GM18498 (cell line): ENCODE data around the gene PDHB.

ENCODE experiments used
- ATAC-seq: cut with Tn5 transposase; IDR thresholded peaks from one replicate; pipeline ENCODE4 v1.9.1; 2021; ENCODE audit warnings: mild to moderate bottlenecking, moderate library complexity; ENCODE audit not compliant: unreplicated experiment

The PDHB gene

DNA sequence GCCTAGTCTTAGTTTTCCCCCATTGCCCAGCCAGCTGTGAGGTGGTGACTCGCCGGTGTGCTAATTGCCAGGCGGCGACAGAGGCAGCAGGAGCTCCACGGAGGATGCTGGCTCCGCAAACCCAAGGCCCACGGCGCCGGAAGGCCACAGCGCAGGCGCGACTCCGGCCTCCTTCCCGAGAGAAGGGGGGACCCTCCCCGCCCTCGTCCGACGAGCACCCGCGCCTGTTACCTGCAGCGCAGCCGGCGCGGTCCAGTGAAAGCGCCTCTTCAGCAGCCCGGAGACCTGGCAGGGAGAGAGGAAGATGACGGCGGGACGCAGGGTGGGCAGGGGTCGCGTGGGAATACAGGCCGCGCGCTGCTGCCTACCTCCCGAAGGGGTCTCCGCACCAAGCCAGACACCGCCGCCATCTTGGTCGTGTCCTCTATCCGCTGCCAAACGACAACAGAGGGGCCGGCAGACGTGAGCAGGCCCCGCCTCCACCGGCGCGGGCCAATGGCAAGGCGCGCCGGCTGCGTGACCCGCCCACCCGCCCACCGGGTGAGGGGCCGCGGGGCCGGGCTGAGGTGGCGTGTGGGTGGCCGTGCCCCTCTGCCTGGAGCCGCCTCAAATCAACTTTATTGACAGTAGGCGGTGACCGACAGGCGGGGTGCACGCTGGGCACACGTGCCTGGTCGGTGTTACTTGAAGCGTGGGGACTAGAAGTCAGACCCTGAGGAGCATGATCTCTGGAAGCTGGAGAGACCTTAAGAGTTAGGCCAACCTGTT, at the start of gene PDHB:
PDHB (minus strand) TSS at position 433 of the 768 bp plus-strand sequence; CDS start at position 410, 23 bp downstream.
- peak; percentile 95 for ATAC-seq

DNA sequence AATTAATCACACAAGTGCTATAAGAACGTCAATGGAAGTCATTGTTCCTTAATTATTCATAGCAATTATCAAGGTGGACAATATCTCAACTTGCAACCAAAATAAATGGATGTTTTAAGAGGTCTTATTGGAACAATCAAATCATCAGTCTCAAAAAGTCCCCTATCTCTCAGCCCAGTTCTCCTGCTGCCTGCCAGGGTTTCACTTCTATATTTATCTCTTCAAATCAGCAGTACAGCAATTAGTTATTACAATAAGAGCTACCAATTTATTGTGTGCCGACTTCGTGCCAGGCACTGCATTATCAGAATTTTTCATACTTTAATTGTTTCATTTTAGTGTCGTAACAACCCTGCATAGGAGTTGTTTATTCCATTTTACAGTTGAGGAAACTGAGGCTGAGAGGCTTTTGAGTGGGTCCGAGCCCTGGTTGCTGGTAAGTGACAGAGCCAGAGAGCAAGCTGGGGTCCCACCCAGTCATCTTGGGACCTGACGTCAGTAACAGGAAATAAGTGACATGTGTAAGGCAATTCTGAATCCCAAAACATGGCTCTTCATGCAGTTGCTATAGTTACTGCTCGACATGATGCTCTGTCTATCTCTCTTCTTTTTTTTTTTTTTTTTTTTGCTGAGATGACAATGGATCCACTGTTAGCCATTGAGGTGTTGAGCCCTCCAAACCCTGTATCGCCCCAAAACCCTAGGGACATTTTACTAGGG, 49.4 kb upstream of the PDHB start:
- ATAC-seq, result no peak

DNA sequence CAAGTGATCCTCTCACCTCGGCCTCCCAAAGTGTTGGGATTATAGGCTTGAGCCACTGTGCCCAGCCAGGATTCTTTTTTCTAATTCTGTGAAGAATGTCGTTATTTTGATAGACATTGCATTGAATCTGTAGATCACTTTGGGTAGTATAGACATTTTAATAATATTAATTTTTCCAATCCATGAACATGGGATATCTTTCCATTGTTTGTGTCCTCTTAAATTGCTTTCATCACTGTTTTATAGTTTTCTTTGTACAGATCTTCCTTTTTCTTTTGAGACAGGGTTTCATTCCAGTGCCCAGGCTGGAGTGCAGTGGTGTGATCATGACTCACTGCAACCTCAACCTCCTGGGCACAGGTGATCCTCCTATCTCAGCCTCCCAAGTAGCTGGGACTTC, 46.7 kb upstream of the PDHB start:
- ATAC-seq, result no peak

DNA sequence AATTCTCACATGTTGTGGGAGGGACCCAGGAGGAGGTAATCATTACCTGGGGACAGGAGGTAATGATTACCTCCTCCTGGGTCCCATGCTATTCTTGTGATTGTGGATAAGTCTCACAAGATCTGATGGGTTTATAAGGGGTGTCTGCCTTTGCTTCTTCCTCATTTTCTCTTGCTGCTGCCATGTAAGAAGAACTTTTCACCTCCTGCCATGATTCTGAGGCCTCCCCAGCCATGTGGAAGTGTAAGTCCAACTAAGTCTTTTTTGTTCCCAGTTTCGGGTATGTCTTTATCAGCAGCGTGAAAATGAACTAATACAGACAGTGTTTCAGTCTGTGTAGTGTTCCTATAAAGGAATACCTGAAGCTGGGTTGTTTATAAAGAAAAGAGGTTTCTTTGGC, 45.1 kb upstream of the PDHB start:
- ATAC-seq, result no peak

DNA sequence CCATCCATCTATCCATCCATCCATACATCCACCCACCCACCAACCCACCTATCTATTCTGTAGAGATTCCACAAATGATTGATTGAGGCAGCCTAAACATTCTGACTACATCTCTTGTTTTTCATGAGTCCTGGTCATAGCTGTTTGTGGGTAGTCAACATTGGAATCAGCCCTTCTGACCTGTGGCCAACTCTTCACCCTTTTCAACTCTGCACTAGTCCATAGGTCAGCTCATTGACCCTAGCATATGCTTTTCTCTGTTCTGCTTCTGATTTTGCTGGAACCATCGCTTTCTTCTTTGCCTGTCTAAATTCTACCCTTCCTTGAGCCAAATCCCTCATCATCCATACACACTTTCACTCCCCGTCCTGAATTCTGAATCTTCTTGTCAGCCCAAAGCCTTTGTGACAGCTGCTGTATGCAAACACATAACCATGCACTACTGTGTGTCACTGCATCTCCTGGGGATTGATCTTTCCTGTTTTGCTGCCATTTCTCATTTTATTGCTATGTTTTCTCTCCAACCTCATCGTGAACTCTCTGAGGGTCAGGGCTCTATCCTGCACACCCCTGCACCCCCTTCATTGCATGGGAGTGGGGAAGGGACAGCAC, 41.4 kb upstream of the PDHB start:
- no peak for ATAC-seq

DNA sequence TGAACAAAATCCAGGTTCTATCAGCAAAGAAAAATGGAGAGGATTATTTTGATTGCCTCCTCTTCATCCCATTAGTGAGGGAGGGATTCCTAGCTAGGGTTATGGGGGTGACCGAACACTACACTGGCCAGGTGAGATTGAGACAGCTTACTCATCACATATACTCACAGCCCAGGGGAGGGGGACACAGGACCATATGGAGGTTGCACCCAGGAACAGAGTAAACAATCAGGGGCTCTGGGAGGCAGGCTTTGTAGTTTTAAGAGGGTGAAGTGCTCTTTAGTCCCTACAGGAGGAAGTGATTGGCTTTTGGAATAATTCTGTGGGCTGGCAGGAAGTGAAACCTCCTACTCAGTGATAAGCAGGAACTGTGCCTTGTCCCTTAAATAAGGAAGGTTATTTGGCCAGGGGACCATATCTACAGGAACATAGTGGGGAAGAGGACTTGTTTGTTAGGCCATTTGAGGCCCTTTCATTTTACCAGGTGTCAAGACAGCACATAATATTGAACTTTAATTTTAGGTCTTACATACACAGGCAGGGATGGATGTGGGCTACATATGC, 40.8 kb upstream of the PDHB start:
- ATAC-seq, result no peak

DNA sequence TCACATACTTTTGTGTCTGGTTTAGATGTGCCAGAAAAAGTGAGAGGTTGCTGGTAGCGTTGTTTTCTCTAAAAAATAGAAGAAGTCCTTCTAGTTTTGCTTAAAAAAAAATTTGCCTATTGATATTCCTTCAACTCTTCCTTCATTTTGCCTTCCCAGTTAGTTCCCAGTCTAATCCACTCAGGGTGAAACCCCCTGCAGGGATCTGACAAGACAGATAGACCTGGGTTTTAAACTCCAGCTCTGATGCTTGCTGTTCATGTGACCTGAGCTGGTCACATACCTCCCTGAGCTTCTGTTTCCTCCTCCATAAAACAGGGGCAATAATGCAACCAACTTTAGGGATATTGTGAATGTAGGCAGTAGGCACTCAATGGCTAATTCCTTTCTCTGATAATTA, 39.6 kb upstream of the PDHB start:
- ATAC-seq, result no peak

DNA sequence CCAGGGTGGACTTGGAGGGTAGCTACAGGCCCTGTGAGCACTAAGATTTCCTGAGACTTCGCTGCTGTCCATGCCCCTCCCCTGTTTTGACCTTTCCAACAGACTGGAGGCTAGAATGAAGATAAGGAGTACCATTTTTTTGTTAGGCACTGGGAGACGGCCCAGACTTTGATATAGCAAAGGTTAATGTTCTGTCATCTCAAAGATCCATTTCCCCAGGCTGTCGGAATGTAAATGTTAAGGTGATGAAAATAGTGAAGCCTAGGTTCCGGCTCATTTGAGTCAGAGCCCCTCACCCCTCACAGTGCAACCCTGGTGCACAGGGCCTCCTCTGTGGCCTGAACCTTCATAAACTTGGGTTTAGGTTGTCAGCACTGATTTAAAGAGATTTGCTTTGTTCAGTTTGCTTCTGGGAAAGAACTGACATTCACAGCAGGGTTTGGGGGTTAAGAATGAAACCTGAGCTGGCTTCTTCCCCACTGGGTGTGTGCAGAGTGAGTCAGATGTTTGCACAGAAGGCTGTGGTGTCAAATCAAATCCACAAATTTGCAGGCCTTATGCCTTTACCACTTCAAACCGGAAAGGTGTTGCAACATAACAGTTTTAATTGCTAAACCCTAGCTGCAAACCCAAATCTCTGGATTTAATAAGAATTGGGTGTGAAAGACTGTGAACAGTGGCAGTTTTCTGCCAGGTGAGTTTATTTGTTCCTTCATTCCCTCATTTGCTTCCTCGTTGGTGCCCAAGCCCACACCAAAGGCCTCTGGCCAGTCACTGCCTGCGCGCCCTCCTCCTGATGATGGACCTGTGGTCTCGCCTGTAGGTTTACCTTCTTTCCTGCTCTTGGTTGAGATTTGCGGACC, 37.6 kb upstream of the PDHB start:
- no peak for ATAC-seq

DNA sequence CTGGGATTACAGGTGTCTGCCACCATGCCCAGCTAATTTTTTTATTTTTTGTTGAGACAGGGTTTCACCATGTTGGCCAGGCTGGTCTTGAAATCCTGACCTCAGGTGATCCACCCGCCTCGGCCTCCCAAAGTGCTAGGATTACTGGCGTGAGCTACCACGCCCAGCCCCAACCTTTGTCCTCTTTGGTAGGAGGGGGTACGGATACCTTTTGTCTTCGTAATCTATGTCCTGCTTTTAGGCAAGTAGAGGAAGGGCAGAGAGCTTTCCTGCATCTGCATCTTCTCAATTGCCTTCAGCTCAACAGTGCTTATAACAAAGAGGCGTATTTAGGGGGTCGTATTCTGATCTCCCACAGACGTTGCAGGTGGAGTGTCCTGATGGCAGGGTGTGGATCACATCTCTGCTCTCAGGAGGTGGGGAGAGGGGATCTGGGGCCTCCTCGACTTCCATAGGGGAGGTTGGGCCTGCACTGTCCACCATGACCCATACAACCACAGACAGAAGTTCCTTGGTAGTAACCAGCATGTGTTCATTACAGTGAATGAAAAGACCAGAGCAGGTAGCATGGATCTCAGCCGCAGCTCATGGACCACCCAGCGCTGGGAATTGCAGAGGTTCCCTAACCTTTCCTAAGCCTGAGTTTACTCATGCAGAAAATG, 36.9 kb upstream of the PDHB start:
- ATAC-seq, result no peak

DNA sequence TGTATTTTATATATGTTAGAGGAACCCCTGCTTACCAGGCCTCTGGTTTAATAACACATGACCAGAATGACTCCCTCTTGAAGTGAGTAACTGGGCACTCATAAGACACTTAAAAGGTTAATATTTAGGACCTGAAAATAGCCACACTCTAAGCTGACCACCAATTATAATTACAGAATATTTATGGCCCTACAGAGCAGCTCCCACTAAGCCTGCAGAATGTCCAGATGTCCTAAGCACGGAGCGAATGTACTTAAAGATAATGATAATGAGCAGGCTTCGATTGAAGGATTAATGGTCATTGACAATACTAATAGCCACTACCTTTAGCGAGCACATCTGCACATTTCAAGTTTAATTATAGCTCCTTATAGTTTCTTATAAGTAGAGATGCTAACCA, 35.5 kb upstream of the PDHB start:
- ATAC-seq, result no peak

DNA sequence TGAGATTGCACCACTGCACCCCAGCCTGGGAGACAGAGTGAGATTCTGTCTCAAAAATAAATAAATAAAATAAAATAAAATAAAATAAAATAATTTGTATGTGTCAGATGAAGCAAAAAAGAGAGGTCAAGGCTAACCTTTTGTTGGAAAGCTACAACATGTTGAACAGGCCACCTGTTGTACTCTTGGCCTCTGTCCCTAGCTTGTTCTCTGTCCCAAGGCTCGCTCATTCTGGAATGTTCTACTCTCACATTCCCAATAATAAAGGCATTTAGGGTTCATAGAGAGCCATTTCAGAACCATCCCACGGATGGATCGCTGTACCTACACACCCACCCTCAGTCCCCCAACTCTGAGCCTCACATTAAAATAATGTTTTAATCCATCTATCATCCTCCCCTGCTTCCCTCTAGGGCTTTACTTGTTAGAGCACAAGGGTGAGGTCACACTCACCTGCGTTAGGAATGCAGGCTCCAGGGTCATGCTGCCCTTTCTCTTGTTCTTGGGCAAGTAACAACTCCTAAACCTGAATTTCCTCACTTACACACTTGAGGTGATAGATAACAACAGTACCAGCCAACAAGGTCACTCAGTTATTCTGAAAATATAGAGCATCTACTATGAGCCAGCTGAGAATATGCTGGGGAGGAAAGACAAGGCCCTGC, 33.4 kb upstream of the PDHB start:
- no peak for ATAC-seq

DNA sequence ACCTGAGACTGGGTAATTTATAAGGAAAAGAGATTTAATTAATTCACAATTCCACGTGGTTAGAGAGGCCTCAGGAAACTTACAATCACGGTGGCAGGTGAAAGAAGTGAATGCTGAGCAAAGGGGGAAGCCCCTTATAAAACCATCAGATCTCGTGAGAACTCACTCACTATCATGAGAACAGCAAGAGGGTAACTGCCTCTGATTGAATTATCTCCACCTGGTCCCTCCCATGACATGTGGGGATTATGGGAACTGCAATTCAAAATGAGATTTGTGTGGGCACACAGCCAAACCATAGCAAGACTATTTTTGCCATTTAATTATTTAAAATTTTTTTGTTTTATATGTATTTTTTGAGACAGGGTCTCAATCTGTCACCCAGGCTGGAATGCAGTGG, 31.2 kb upstream of the PDHB start:
- ATAC-seq, result no peak

DNA sequence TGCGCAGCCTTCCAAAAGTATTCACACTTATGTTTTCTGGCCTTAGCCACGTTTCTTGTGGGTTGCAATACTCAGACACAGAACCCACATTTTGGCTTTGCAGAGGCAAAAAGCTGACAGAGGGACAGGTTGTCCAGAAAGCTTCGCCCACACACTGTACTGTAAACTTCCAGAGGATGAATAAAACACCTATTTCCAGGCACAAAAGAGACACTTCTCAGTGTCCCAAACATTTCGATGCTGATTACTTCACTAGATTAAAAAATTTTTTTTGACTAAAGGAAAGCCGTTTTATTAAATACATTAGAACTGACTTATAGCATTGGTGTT, 30.3 kb upstream of the PDHB start:
- ATAC-seq, result no peak

DNA sequence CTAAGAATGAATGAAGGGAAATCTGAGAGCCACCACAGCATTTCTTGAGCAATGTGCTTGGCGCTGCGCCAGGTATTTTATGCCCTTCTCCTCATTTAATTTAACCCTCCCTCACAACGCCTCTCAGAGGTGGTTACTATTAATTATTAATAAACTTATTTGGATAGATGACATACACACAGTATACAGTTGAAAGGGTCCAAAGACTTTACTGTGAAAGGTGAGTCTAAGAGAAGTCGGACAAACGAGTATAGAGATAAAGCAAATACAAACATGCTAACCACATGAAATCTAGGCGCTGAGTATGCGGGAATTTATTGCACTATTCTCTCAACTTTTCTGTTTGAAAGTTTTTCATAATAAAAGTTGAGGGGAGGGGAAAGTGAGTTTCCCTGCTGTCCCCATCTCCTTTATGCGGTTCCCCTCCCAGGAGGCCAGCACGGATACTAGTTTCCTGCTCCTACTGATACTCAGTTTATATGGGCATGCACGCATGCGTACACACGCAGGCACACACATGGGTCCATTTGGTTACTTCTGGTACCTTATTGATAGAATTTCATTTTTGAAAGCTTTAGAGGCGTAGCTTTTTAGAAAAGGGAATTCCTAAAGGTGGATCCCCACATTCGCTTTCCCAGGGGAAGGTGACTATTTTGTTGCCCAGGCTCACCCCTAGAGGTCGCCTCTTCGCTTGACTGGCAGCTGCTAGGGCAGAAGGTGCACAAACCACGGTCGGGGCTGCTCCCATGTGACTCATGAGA, 29.7 kb upstream of the PDHB start:
- ATAC-seq, result peak; percentile 95

DNA sequence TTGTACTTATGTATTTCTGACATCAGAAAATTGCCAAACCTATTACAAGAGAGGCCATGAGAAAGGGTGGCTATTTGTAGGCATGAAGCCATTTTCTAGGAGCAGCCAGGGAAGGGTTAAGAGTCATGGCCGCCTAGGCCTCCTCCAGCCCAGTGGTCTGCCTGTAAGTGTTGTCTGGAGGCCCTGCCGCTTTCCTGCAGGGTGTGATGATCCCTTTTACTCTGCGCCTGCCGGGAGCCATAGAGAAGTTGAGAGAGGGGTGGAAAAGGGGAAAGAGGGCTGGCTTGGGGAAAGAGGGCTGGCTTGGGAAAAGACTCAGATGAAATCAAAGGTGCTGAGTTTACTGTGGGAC, 29.2 kb upstream of the PDHB start:
- no peak for ATAC-seq

DNA sequence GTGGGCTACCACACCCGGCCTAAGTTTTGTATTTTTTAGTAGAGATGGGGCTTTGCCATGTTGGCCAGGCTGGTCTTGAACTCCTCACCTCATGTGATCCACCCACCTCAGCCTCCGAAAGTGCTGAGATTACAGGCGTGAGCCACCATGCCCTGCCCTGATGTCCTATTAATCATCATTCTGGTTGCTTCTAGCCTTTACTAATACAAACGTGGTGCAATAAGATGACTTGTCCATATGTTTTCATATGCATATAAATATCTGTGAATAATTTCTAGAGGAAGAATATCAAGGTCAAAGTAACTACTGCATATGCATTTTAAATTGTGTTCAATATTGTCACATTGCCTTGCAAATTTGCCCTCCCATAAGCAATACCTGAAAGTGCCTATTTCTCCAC, 25.5 kb upstream of the PDHB start:
- no peak for ATAC-seq

DNA sequence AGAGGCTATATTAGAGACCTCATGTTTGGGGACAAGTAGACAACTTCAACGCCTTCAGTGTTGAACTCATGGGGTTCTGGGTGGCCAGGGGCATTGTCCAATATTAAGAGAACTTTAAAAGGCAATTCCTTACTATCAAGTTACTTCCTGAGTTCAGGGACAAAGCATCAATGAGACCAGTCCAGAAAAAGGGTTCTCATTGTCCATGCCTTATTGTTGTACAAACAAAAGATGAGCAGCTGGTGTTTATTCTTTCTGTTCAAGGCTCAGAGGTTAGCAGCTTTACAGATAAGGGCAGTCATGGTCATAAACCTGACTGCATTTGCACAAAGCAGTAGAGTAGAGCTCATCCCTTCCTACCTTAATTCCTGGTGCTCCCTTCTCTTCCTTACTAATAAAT, 18.5 kb upstream of the PDHB start:
- no peak for ATAC-seq

DNA sequence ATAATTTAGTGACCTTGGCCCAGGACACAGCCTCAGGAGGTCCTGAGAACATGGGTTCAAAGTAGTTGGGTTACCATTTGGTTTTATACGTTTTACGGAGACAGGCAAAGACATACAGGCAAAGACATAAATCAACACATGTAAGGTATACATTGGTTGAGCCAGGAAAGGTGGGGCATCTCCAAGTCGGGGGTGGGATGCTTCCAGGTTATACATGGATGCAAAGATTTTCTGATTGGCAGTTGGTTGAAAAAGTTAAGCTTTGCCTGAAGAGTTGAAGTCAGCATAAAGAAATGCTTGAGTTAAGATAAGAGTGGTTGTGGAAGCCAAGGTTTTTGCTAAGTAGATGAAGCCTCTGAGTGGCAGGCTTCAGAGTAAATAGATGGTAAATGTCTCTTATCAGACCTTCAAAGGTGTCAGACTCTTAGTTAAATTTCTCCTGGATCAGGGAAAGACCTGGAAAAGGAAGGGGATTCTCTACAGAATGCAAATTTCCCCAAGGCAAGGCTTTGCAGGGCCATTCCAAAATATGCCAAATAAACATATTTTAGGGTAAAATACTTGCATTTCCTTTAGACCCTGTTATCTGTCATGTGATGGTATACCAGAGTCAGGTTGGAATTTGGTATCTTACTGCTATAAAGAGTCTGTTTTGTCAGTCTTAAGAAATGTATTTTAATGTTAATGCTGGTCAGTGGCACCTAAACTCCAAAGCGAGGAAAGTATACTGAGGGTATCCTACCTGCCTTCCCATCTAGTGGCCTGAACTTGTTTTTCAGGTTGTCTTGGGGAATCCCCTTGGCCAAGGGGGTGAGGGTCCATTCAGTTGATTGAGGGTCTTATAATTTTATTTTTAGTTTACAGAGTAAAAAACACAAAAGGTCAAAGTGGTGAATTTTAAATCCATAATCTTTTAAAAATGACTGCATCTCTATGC, 8.2 kb upstream of the PDHB start:
- ATAC-seq, result no peak
